RWPE2 (cell line): Measurements from ENCODE around the gene BAZ1A.

ENCODE experiments used
- ATAC-seq: fragments of 200-7000 bp; cut with Tn5 transposase; 3 replicates; pipeline ENCODE4 v1.9.1; 2021; ENCODE audit warnings: low read depth
- DNase-seq: peaks from one replicate; pipeline ENCODE4 v3.0.0-alpha.2; 2020; ENCODE audit warnings: low spot score
- H3K27ac ChIP-seq: fragments of 450-650 bp; 2 replicates; pipeline ENCODE4 v1.5.1; 2017; ENCODE audit warnings: mild to moderate bottlenecking; ENCODE audit not compliant: poor library complexity, severe bottlenecking
- H3K27me3 ChIP-seq: fragments of 250-450 bp; sonication (Bioruptor Pico); 2 replicates; pipeline ENCODE4 v1.5.1; 2021; ENCODE audit warnings: mild to moderate bottlenecking, moderate library complexity; ENCODE audit not compliant: insufficient read depth, poor library complexity, severe bottlenecking
- H3K36me3 ChIP-seq: fragments of 250-450 bp; sonication (Bioruptor Pico); 2 replicates; pipeline ENCODE4 v1.5.1; 2020; ENCODE audit warnings: low read depth, mild to moderate bottlenecking, moderate library complexity
- H3K4me1 ChIP-seq: fragments of 250-450 bp; sonication (Bioruptor Pico); 2 replicates; pipeline ENCODE4 v1.5.1; 2021; ENCODE audit warnings: mild to moderate bottlenecking, moderate library complexity; ENCODE audit not compliant: insufficient read depth, poor library complexity, severe bottlenecking
- H3K4me3 ChIP-seq: fragments of 250-450 bp; sonication (Bioruptor Pico); 2 replicates; pipeline ENCODE4 v1.5.1; 2021; ENCODE audit warnings: mild to moderate bottlenecking, moderate library complexity; ENCODE audit not compliant: severe bottlenecking
- H3K9me3 ChIP-seq: fragments of 250-450 bp; sonication (Bioruptor Pico); 2 replicates; pipeline ENCODE4 v1.5.1; 2021; ENCODE audit warnings: mild to moderate bottlenecking, moderate library complexity; ENCODE audit not compliant: severe bottlenecking
- TF ChIP-seq, protein P1 (sequence below): fragments of 450-650 bp; IDR thresholded peaks from one replicate; pipeline ENCODE4 v1.5.1; 2017; ENCODE audit warnings: mild to moderate bottlenecking, moderate library complexity; ENCODE audit not compliant: poor library complexity, severe bottlenecking

BAZ1A gene

DNA sequence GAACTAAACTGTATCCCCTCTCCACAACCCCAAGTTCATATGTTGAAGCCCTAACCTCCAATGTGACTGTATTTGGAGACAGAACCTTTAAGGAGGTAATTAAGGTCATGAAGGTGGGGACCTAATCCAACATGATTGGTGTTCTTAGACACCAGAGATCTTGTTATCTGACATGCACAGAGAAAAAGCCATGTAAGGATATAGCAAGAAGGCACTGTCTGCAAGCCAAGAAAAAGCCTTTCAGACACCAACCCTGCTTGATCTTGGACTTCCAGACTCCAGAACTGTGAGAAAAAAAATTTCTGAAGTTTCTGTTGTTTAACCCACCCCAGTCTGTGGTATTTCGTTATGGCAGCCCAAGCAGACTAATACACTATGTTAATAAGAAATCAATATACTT is 98.5 kb downstream of the BAZ1A start:
- Histone ChIP-seq H3K4me3 (no peak overlapping the region), H3K27ac (no peak overlapping the region), H3K36me3 (peaks cover 82% of the 10 kb centered on the region), H3K9me3 (no peaks in the 10 kb centered on the region), H3K27me3 (no peaks in the 10 kb centered on the region), H3K4me1 (peaks cover 17% of the 10 kb centered on the region)
- no peak for DNase-seq
- TF ChIP-seq, protein P1, sequence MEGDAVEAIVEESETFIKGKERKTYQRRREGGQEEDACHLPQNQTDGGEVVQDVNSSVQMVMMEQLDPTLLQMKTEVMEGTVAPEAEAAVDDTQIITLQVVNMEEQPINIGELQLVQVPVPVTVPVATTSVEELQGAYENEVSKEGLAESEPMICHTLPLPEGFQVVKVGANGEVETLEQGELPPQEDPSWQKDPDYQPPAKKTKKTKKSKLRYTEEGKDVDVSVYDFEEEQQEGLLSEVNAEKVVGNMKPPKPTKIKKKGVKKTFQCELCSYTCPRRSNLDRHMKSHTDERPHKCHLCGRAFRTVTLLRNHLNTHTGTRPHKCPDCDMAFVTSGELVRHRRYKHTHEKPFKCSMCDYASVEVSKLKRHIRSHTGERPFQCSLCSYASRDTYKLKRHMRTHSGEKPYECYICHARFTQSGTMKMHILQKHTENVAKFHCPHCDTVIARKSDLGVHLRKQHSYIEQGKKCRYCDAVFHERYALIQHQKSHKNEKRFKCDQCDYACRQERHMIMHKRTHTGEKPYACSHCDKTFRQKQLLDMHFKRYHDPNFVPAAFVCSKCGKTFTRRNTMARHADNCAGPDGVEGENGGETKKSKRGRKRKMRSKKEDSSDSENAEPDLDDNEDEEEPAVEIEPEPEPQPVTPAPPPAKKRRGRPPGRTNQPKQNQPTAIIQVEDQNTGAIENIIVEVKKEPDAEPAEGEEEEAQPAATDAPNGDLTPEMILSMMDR = no peak
- ATAC-seq = no peak

DNA sequence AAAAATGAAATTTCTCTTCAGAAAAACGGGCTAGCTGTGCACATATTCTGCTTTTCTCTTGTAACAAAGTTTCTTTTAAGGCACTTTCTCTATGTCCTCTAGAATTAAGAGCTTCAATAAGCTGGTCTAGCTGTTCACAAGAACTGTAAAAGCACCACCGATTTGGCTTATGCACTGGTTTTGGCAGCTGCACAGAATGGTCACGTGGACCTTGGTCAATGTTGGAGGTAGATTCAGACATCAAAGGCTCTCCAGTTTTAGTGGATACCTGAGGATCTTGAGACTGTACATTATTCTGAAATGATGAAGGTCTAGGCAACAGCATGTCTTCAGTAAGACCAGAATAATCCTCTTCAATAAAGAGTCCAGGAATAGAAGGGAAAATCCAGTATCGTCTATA is 99.2 kb downstream of the BAZ1A start:
- TF ChIP-seq, protein P1 = no peak
- Histone ChIP-seq H3K27ac (no peak overlapping the region), H3K9me3 (no peaks in the 10 kb centered on the region), H3K27me3 (no peaks in the 10 kb centered on the region), H3K36me3 (peaks cover 86% of the 10 kb centered on the region), H3K4me1 (peaks cover 10% of the 10 kb centered on the region), H3K4me3 (no peak overlapping the region)
- ATAC-seq (no peak), DNase-seq (no peak)

DNA sequence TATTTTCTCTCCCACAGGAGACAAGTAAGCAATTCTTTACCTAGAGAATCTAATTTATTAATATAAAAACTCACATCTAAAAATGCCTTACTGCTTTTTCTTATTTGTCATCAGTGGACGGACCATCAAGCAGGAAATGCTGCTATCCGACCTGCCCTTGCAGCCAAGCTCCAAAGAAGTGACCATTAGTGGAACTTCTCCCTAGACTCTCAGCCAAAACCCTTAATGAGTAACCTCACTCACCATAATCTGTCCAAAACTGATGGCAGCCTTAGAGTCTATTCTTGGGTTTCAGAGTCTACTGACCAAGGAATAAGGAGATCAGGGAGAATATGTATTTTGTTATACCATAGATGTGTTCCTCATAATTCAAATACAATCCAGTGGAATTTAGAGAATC is 99.8 kb downstream of the BAZ1A start:
- H3K36me3 ChIP-seq = peaks cover 86% of the 10 kb centered on the region

DNA sequence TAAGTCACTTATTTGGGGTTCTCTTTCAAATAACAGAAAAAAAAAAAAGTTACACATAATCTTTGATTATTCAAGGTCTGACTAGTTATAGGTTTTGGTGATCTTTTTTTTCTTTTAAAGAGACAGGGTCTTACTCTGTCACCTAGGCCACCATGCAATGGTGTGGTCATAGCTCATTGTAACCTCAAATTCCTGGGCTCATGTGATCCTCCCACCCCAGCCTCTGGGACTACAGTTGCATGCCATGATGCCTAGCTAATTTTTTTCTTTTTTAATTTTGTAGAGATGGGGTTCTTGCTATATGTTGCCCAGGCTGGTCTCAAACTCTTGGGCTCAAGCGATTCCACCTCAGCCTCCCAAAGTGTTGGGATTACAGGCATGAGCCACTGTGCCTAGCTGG is 104.3 kb downstream of the BAZ1A start:
- no peaks in the 10 kb centered on the region for H3K4me1 ChIP-seq
- DNase-seq = no peak
- TF ChIP-seq, protein P1 = no peak
- no peaks in the 10 kb centered on the region for H3K27me3 ChIP-seq
- no peak overlapping the region for H3K27ac ChIP-seq
- no peak for ATAC-seq
- H3K4me3 ChIP-seq = no peak overlapping the region
- peaks cover 88% of the 10 kb centered on the region for H3K36me3 ChIP-seq
- H3K9me3 ChIP-seq = no peaks in the 10 kb centered on the region

More for the DNA sequence above, 99.8 kb downstream of the BAZ1A start:
- Histone ChIP-seq H3K9me3 (no peaks in the 10 kb centered on the region), H3K4me3 (no peak overlapping the region), H3K27me3 (no peaks in the 10 kb centered on the region), H3K4me1 (peaks cover 4% of the 10 kb centered on the region), H3K27ac (no peak overlapping the region)
- ATAC-seq = no peak
- TF ChIP-seq, protein P1 = no peak
- DNase-seq = no peak

GRCh38 chr14:34766606-34767005 is 108.6 kb downstream of the BAZ1A start:
- TF ChIP-seq, protein P1 = no peak
- ATAC-seq = no peak
- H3K4me1 ChIP-seq = no peaks in the 10 kb centered on the region

More at GRCh38 chr14:34766606-34767005, 108.6 kb downstream of the BAZ1A start:
- Histone ChIP-seq H3K36me3 (peaks cover 85% of the 10 kb centered on the region), H3K9me3 (no peaks in the 10 kb centered on the region), H3K27me3 (no peaks in the 10 kb centered on the region), H3K27ac (no peak overlapping the region), H3K4me3 (no peak overlapping the region)
- DNase-seq = no peak
